HEK293 (cell line): Measurements from ENCODE around the gene PRSS33.

Experiments
- GLI4 ChIP-seq: fragments of 450-650 bp; formaldehyde crosslinking; IDR thresholded peaks from 2 replicates; pipeline ENCODE4 v1.5.1; 2016; ENCODE audit warnings: missing biosample characterization, missing genetic modification characterization
- GLIS1 ChIP-seq: fragments of 450-650 bp; formaldehyde crosslinking; IDR thresholded peaks from 2 replicates; pipeline ENCODE4 v1.5.1; 2016; ENCODE audit warnings: missing biosample characterization, missing genetic modification characterization
- HOXC10 ChIP-seq: sonication (generic); formaldehyde crosslinking; IDR thresholded peaks from 2 replicates; pipeline ENCODE4 v1.8.1; 2023; ENCODE audit warnings: mild to moderate bottlenecking, missing genetic modification reagents
- HOXD13 ChIP-seq: sonication (generic); formaldehyde crosslinking; IDR thresholded peaks from 2 replicates; pipeline ENCODE4 v1.8.0; 2022; ENCODE audit warnings: missing genetic modification reagents, borderline replicate concordance
- KLF10 ChIP-seq: fragments of 450-650 bp; IDR thresholded peaks from 2 replicates; pipeline ENCODE4 v1.5.1; 2018; ENCODE audit warnings: missing biosample characterization, mild to moderate bottlenecking, missing genetic modification characterization
- PBX3 ChIP-seq: sonication (generic); formaldehyde crosslinking; IDR thresholded peaks from 2 replicates; pipeline ENCODE4 v1.8.1; 2022; ENCODE audit warnings: mild to moderate bottlenecking, moderate library complexity, missing genetic modification reagents
- SCRT2 ChIP-seq: fragments of 450-650 bp; formaldehyde crosslinking; IDR thresholded peaks from 2 replicates; pipeline ENCODE4 v1.5.1; 2016; ENCODE audit warnings: missing biosample characterization, missing genetic modification characterization
- SP7 ChIP-seq: fragments of 450-650 bp; formaldehyde crosslinking; IDR thresholded peaks from 2 replicates; pipeline ENCODE4 v1.5.1; 2016; ENCODE audit warnings: missing biosample characterization, missing genetic modification characterization
- ZBTB17 ChIP-seq: fragments of 450-650 bp; formaldehyde crosslinking; IDR thresholded peaks from 2 replicates; pipeline ENCODE4 v1.5.1; 2016; ENCODE audit warnings: missing biosample characterization, missing genetic modification characterization
- ZBTB6 ChIP-seq: fragments of 450-650 bp; formaldehyde crosslinking; IDR thresholded peaks from 2 replicates; pipeline ENCODE4 v1.5.1; 2017; ENCODE audit warnings: missing biosample characterization, missing genetic modification characterization
- ZBTB7A ChIP-seq: fragments of 450-650 bp; formaldehyde crosslinking; IDR thresholded peaks from 2 replicates; pipeline ENCODE4 v1.5.1; 2016; ENCODE audit warnings: low read depth, missing biosample characterization, missing genetic modification characterization
- ZBTB8A ChIP-seq: fragments of 450-650 bp; formaldehyde crosslinking; IDR thresholded peaks from 2 replicates; pipeline ENCODE4 v1.5.1; 2016; ENCODE audit warnings: missing biosample characterization, missing genetic modification characterization
- ZNF10 ChIP-seq: fragments of 450-650 bp; formaldehyde crosslinking; IDR thresholded peaks from 2 replicates; pipeline ENCODE4 v1.5.1; 2017; ENCODE audit warnings: missing biosample characterization, missing genetic modification characterization
- ZNF114 ChIP-seq: fragments of 450-650 bp; formaldehyde crosslinking; IDR thresholded peaks from 2 replicates; pipeline ENCODE4 v1.5.0; 2017; ENCODE audit warnings: missing biosample characterization, missing genetic modification characterization
- ZNF140 ChIP-seq: fragments of 450-650 bp; formaldehyde crosslinking; IDR thresholded peaks from 2 replicates; pipeline ENCODE4 v1.5.1; 2016; ENCODE audit warnings: missing biosample characterization, missing genetic modification characterization
- ZNF169 ChIP-seq: fragments of 450-650 bp; formaldehyde crosslinking; IDR thresholded peaks from 2 replicates; pipeline ENCODE4 v1.5.1; 2016; ENCODE audit warnings: missing biosample characterization, missing genetic modification characterization
- ZNF19 ChIP-seq: fragments of 450-650 bp; formaldehyde crosslinking; IDR thresholded peaks from 2 replicates; pipeline ENCODE4; 2016; ENCODE audit warnings: missing biosample characterization, missing genetic modification characterization, low read depth
- ZNF211 ChIP-seq: fragments of 450-650 bp; formaldehyde crosslinking; IDR thresholded peaks from 2 replicates; pipeline ENCODE4 v1.5.1; 2016; ENCODE audit warnings: low read depth, missing biosample characterization, missing genetic modification characterization
- ZNF311 ChIP-seq: fragments of 450-650 bp; formaldehyde crosslinking; IDR thresholded peaks from 2 replicates; pipeline ENCODE4 v1.5.1; 2017; ENCODE audit warnings: missing biosample characterization, missing genetic modification characterization, borderline replicate concordance
- ZNF350 ChIP-seq: fragments of 450-650 bp; formaldehyde crosslinking; IDR thresholded peaks from 2 replicates; pipeline ENCODE4 v1.5.0; 2017; ENCODE audit warnings: missing biosample characterization, mild to moderate bottlenecking, missing genetic modification characterization
- ZNF391 ChIP-seq: fragments of 450-650 bp; formaldehyde crosslinking; IDR thresholded peaks from 2 replicates; pipeline ENCODE4 v1.5.1; 2016; ENCODE audit warnings: low read depth, missing biosample characterization, missing genetic modification characterization, borderline replicate concordance
- ZNF426 ChIP-seq: fragments of 450-650 bp; formaldehyde crosslinking; IDR thresholded peaks from 2 replicates; pipeline ENCODE4 v1.5.1; 2017; ENCODE audit warnings: missing biosample characterization, missing genetic modification characterization, mild to moderate bottlenecking, inconsistent platforms, moderate library complexity
- ZNF529 ChIP-seq: fragments of 450-650 bp; formaldehyde crosslinking; IDR thresholded peaks from 2 replicates; pipeline ENCODE4 v1.5.1; 2017; ENCODE audit warnings: missing genetic modification characterization, missing biosample characterization; ENCODE audit not compliant: insufficient replicate concordance
- ZNF549 ChIP-seq: fragments of 450-650 bp; IDR thresholded peaks from 2 replicates; pipeline ENCODE4 v1.5.1; 2018; ENCODE audit warnings: missing biosample characterization, missing genetic modification characterization, mild to moderate bottlenecking, inconsistent platforms, moderate library complexity
- ZNF555 ChIP-seq: fragments of 450-650 bp; formaldehyde crosslinking; conservative IDR thresholded peaks from 2 replicates; pipeline ENCODE4 v1.5.1; 2017; ENCODE audit warnings: missing biosample characterization, mild to moderate bottlenecking, missing genetic modification characterization, inconsistent platforms
- ZNF629 ChIP-seq: fragments of 450-650 bp; formaldehyde crosslinking; IDR thresholded peaks from 2 replicates; pipeline ENCODE4 v1.5.1; 2017; ENCODE audit warnings: missing biosample characterization, missing genetic modification characterization
- ZNF701 ChIP-seq: fragments of 450-650 bp; formaldehyde crosslinking; IDR thresholded peaks from 2 replicates; pipeline ENCODE4 v1.5.1; 2016; ENCODE audit warnings: missing biosample characterization, missing genetic modification characterization
- ZNF707 ChIP-seq: fragments of 450-650 bp; formaldehyde crosslinking; IDR thresholded peaks from 2 replicates; pipeline ENCODE4 v1.5.1; 2016; ENCODE audit warnings: missing biosample characterization, missing genetic modification characterization
- ZNF785 ChIP-seq: fragments of 450-650 bp; formaldehyde crosslinking; IDR thresholded peaks from 2 replicates; pipeline ENCODE4 v1.5.1; 2016; ENCODE audit warnings: missing biosample characterization, missing genetic modification characterization
- ZNF792 ChIP-seq: fragments of 450-650 bp; formaldehyde crosslinking; IDR thresholded peaks from 2 replicates; pipeline ENCODE4 v1.5.1; 2016; ENCODE audit warnings: missing biosample characterization, missing genetic modification characterization
- ZNF837 ChIP-seq: fragments of 450-650 bp; formaldehyde crosslinking; IDR thresholded peaks from 2 replicates; pipeline ENCODE4 v1.5.1; 2016; ENCODE audit warnings: missing biosample characterization, missing genetic modification characterization
- ZSCAN16 ChIP-seq: fragments of 450-650 bp; formaldehyde crosslinking; IDR thresholded peaks from 2 replicates; pipeline ENCODE4 v1.5.1; 2016; ENCODE audit warnings: missing biosample characterization, missing genetic modification characterization
- ZXDB ChIP-seq: fragments of 450-650 bp; formaldehyde crosslinking; IDR thresholded peaks from 2 replicates; pipeline ENCODE4 v1.5.1; 2016; ENCODE audit warnings: missing biosample characterization, missing genetic modification characterization
- TF ChIP-seq, protein P1 (sequence below): fragments of 450-650 bp; formaldehyde crosslinking; IDR thresholded peaks from 2 replicates; pipeline ENCODE4 v1.5.1; 2016; ENCODE audit warnings: missing biosample characterization, missing genetic modification characterization
- TF ChIP-seq, protein P2 (sequence below): fragments of 450-650 bp; formaldehyde crosslinking; conservative IDR thresholded peaks from 2 replicates; pipeline ENCODE4 v1.5.1; 2016; ENCODE audit warnings: low read depth, missing biosample characterization, missing genetic modification characterization
- TF ChIP-seq, protein P3 (sequence below): fragments of 450-650 bp; formaldehyde crosslinking; IDR thresholded peaks from 2 replicates; pipeline ENCODE4 v1.5.1; 2016; ENCODE audit warnings: missing biosample characterization, missing genetic modification characterization

PRSS33 gene

GRCh38 chr16:2799859-2800226 lies 12.5 kb upstream of the PRSS33 start (continued):
- TF ChIP-seq ZSCAN16 (tag by site-specific recombination), result 0 out of 2 replicates have a peak, but pooled peaks have one; percentile 69
- TF ChIP-seq ZNF555 (tag by site-specific recombination), result no peak
- TF ChIP-seq, protein P1, sequence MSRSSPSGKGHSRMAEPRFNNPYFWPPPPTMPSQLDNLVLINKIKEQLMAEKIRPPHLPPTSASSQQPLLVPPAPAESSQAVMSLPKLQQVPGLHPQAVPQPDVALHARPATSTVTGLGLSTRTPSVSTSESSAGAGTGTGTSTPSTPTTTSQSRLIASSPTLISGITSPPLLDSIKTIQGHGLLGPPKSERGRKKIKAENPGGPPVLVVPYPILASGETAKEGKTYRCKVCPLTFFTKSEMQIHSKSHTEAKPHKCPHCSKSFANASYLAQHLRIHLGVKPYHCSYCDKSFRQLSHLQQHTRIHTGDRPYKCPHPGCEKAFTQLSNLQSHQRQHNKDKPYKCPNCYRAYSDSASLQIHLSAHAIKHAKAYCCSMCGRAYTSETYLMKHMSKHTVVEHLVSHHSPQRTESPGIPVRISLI (tag by site-specific recombination), result no peak
- peak; percentile 89 for TF ChIP-seq SP7 (tag by site-specific recombination)
- no peak for TF ChIP-seq ZNF785
- TF ChIP-seq ZNF837 (tag by site-specific recombination), result no peak
- TF ChIP-seq ZNF169 (tag by site-specific recombination), result no peak
- no peak for TF ChIP-seq ZNF211
- TF ChIP-seq GLI4 (tag by site-specific recombination), result no peak
- no peak for TF ChIP-seq ZNF140
- TF ChIP-seq ZBTB17 (tag by site-specific recombination), result peak; percentile 89
- no peak for TF ChIP-seq ZNF426 (tag by site-specific recombination)
- TF ChIP-seq ZNF549 (tag by site-specific recombination), result no peak
- TF ChIP-seq ZBTB7A (tag by site-specific recombination), result no peak
- no peak for TF ChIP-seq ZNF707 (tag by site-specific recombination)
- peak; percentile 52; the same call in 1 of the 2 replicates for TF ChIP-seq KLF10 (tag by site-specific recombination)
- TF ChIP-seq ZNF114, result no peak
- no peak for TF ChIP-seq HOXC10 (CRISPR knock-in tag)
- TF ChIP-seq ZNF311 (tag by site-specific recombination), result no peak
- no peak for TF ChIP-seq ZNF701 (tag by site-specific recombination)
- no peak for TF ChIP-seq PBX3
- TF ChIP-seq, protein P2, sequence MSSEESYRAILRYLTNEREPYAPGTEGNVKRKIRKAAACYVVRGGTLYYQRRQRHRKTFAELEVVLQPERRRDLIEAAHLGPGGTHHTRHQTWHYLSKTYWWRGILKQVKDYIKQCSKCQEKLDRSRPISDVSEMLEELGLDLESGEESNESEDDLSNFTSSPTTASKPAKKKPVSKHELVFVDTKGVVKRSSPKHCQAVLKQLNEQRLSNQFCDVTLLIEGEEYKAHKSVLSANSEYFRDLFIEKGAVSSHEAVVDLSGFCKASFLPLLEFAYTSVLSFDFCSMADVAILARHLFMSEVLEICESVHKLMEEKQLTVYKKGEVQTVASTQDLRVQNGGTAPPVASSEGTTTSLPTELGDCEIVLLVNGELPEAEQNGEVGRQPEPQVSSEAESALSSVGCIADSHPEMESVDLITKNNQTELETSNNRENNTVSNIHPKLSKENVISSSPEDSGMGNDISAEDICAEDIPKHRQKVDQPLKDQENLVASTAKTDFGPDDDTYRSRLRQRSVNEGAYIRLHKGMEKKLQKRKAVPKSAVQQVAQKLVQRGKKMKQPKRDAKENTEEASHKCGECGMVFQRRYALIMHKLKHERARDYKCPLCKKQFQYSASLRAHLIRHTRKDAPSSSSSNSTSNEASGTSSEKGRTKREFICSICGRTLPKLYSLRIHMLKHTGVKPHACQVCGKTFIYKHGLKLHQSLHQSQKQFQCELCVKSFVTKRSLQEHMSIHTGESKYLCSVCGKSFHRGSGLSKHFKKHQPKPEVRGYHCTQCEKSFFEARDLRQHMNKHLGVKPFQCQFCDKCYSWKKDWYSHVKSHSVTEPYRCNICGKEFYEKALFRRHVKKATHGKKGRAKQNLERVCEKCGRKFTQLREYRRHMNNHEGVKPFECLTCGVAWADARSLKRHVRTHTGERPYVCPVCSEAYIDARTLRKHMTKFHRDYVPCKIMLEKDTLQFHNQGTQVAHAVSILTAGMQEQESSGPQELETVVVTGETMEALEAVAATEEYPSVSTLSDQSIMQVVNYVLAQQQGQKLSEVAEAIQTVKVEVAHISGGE (tag by site-specific recombination), result no peak
- peak; percentile 28; the same call in 1 of the 2 replicates for TF ChIP-seq ZXDB (tag by site-specific recombination)
- no peak for TF ChIP-seq ZNF792 (tag by site-specific recombination)
- no peak for TF ChIP-seq HOXD13 (CRISPR knock-in tag)
- TF ChIP-seq, protein P3, sequence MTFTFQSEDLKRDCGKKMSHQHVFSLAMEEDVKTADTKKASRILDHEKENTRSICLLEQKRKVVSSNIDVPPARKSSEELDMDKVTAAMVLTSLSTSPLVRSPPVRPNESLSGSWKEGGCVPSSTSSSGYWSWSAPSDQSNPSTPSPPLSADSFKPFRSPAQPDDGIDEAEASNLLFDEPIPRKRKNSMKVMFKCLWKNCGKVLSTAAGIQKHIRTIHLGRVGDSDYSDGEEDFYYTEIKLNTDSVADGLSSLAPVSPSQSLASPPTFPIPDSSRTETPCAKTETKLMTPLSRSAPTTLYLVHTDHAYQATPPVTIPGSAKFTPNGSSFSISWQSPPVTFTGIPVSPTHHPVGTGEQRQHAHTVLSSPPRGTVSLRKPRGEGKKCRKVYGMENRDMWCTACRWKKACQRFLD, result no peak
- no peak for TF ChIP-seq ZNF10
- peak; percentile 48; the same call in 1 of the 2 replicates for TF ChIP-seq SCRT2 (tag by site-specific recombination)
- TF ChIP-seq ZNF391 (tag by site-specific recombination), result peak; percentile 59; the same call in 1 of the 2 replicates
- no peak for TF ChIP-seq ZNF350
- peak; percentile 86 for TF ChIP-seq ZBTB6 (tag by site-specific recombination)
- TF ChIP-seq ZBTB8A (tag by site-specific recombination), result no peak
- no peak for TF ChIP-seq ZNF19
- peak; percentile 96 for TF ChIP-seq ZNF629 (tag by site-specific recombination)
- TF ChIP-seq ZNF529, result no peak
- peak; percentile 45; the same call in 1 of the 2 replicates for TF ChIP-seq GLIS1 (tag by site-specific recombination)
